K562 (cell line): ENCODE data around the gene NDUFAF8. TPM values are rescaled to one million over a fixed set of nuclear protein-coding genes. Genes with fewer than 3 reads are reported as not detected.

Source experiments
- ATAC-seq: fragments of 200-7000 bp; cut with Tn5 transposase; 3 replicates; pipeline ENCODE4 v1.9.1; 2020; ENCODE audit warnings: moderate library complexity
- BruUV-seq: library from RNA; stranded (reverse); fragments of 400-500 nt; replicated peaks from 2 replicates; lab custom pipeline; 2021; lab: Mats Ljungman, UMichigan
- CTCF ChIA-PET: fragments of 300-600 bp; formaldehyde crosslinking; extraction: SDS; loops from one replicate; lab custom pipeline; 2021; ENCODE audit warnings: low intra/inter-chr PET ratio; lab: Yijun Ruan, JAX
- POLR2A ChIA-PET: fragments of 300-600, 350-650 bp; sonication (Branson Sonifier 250); formaldehyde crosslinking; extraction: SDS; loops from one replicate; lab custom pipeline; 2021; ENCODE audit warnings: antibody characterized with exemption, inconsistent platforms; lab: Yijun Ruan, JAX
- DNase-seq, 4 experiments: peaks; one replicate each; pipeline versions ENCODE4 v3.0.0 to v3.0.0-alpha.2; 2011 to 2018; ENCODE audit warnings: low spot score in 3 of 4, mixed read lengths in 3 of 4; ENCODE audit errors: extremely low read depth in 1 of 4
- FAIRE-seq: peaks from 2 replicates; lab custom pipeline; 2011; peaks lifted over from hg19 to GRCh38; lab: Jason Lieb, UNC
- H2AFZ ChIP-seq: 2 replicates; pipeline ENCODE4 v1.6.0; 2011; ENCODE audit warnings: low read depth, low read length, control low read depth, inconsistent platforms
- H3K27ac ChIP-seq: fragments of 200-600 bp; 3 replicates; pipeline ENCODE4 v1.8.0; 2011; ENCODE audit warnings: low read depth, mild to moderate bottlenecking, control low read depth, inconsistent platforms, low read length, moderate library complexity, mixed read lengths; ENCODE audit errors: extremely low read depth
- H3K27me3 ChIP-seq, 2 experiments: fragments of 300-600 bp in 1 of 2; 2 replicates in 1 of 2; 3 replicates in 1 of 2; pipeline versions ENCODE4 v1.6.0 to v1.8.0; 2011; ENCODE audit warnings: inconsistent platforms in 2 of 2, low read length in 2 of 2, mild to moderate bottlenecking in 1 of 2, mixed read lengths in 1 of 2, moderate library complexity in 1 of 2; ENCODE audit not compliant: control insufficient read depth in 2 of 2, insufficient read depth in 2 of 2
- H3K36me3 ChIP-seq: fragments of 300-600 bp; 3 replicates; pipeline ENCODE4 v1.8.0; 2011; ENCODE audit warnings: mild to moderate bottlenecking, low read length, inconsistent platforms; ENCODE audit not compliant: control insufficient read depth, insufficient read depth
- H3K4me1 ChIP-seq, 2 experiments: fragments of 200-600 bp in 1 of 2; replicated peaks in 1 of 2; 2 replicates in 1 of 2; 3 replicates in 1 of 2; pipeline versions ENCODE4 v1.5.1 to v1.8.0; 2011; ENCODE audit warnings: inconsistent platforms in 2 of 2, low read length in 2 of 2, mild to moderate bottlenecking in 1 of 2, mixed read lengths in 1 of 2, moderate library complexity in 1 of 2; ENCODE audit not compliant: control insufficient read depth in 2 of 2, insufficient read depth in 2 of 2
- H3K4me2 ChIP-seq: 2 replicates; pipeline ENCODE4 v1.6.1; 2011; ENCODE audit warnings: low read length, control low read depth, inconsistent platforms, mixed read lengths; ENCODE audit not compliant: insufficient read depth
- H3K4me3 ChIP-seq: fragments of 200-600 bp; sonication (generic), shearing (Covaris generic); 2 replicates; pipeline ENCODE4 v1.5.1; 2016; ENCODE audit warnings: control low read depth, inconsistent platforms
- H3K79me2 ChIP-seq: fragments of 200-600 bp; 3 replicates; pipeline ENCODE4 v1.8.0; 2011; ENCODE audit warnings: low read length, inconsistent platforms; ENCODE audit not compliant: control insufficient read depth, insufficient read depth
- H3K9ac ChIP-seq, 2 experiments: 2 replicates each; pipeline versions ENCODE4 v1.6.0 to v1.6.1; 2011; ENCODE audit warnings: low read depth in 2 of 2, low read length in 2 of 2, control low read depth in 1 of 2, inconsistent platforms in 1 of 2, mild to moderate bottlenecking in 1 of 2, mixed read lengths in 1 of 2; ENCODE audit not compliant: insufficient read depth in 1 of 2
- H3K9me1 ChIP-seq: one replicate; pipeline ENCODE4 v1.6.0; 2011; ENCODE audit warnings: inconsistent platforms, mild to moderate bottlenecking, low read length, moderate library complexity; ENCODE audit not compliant: control insufficient read depth, insufficient read depth
- H3K9me3 ChIP-seq: replicated peaks from 2 replicates; pipeline ENCODE4 v1.5.1; 2011; ENCODE audit warnings: low read depth, low read length, inconsistent platforms; ENCODE audit not compliant: control insufficient read depth, insufficient read depth
- H4K20me1 ChIP-seq: replicated peaks from 2 replicates; pipeline ENCODE4 v1.6.1; 2011; ENCODE audit warnings: low read length, inconsistent platforms, mixed read lengths; ENCODE audit not compliant: control insufficient read depth, insufficient read depth
- FOXJ2 ChIP-seq: fragments of 200-800 bp; sonication (Bioruptor generic); IDR thresholded peaks from 2 replicates; pipeline ENCODE4 v1.6.1; 2016; ENCODE audit warnings: missing genetic modification characterization, missing compliant biosample characterization
- FOXK2 ChIP-seq, 2 experiments: fragments of 450-650 bp; IDR thresholded peaks in 1 of 2; conservative IDR thresholded peaks in 1 of 2; 2 replicates each; pipeline ENCODE4 v1.6.1; 2016; ENCODE audit warnings: low read depth in 2 of 2, mild to moderate bottlenecking in 1 of 2
- GTF2F1 ChIP-seq: IDR thresholded peaks from 2 replicates; pipeline ENCODE4 v1.6.1; 2011; ENCODE audit warnings: low read depth, low read length, improper control_type of control experiment
- IRF2 ChIP-seq: sonication (generic); formaldehyde crosslinking; IDR thresholded peaks from 2 replicates; pipeline ENCODE4 v1.8.1; 2022; ENCODE audit warnings: mild to moderate bottlenecking, missing genetic modification reagents
- MBD2 ChIP-seq: sonication (generic); IDR thresholded peaks from 2 replicates; pipeline ENCODE4 v1.6.1; 2016; ENCODE audit warnings: low read depth, borderline replicate concordance
- PBX2 ChIP-seq, 2 experiments: IDR thresholded peaks in 1 of 2; conservative IDR thresholded peaks in 1 of 2; 2 replicates each; pipeline ENCODE4 v1.6.1; 2016; ENCODE audit warnings: low read depth in 2 of 2, mild to moderate bottlenecking in 1 of 2, missing compliant biosample characterization in 1 of 2, missing genetic modification characterization in 1 of 2, moderate library complexity in 1 of 2
- POLR2G ChIP-seq: fragments of 200-400 bp; formaldehyde crosslinking; IDR thresholded peaks from 2 replicates; pipeline ENCODE4 v1.6.1; 2017; ENCODE audit warnings: low read depth, mild to moderate bottlenecking, antibody characterized with exemption, low read length, moderate library complexity
- SNAPC5 ChIP-seq: fragments of 250-450 bp; sonication (Bioruptor Pico); IDR thresholded peaks from 2 replicates; pipeline ENCODE4 v1.8.0; 2021; ENCODE audit warnings: moderate library complexity, mild to moderate bottlenecking, inconsistent platforms
- SRSF1 ChIP-seq: fragments of 200-400 bp; formaldehyde crosslinking; IDR thresholded peaks from 2 replicates; pipeline ENCODE4 v1.6.1; 2017; ENCODE audit warnings: mild to moderate bottlenecking, low read depth, low read length, moderate library complexity
- SUPT5H ChIP-seq: fragments of 450-650 bp; IDR thresholded peaks from 2 replicates; pipeline ENCODE4 v1.6.1; 2016
- ZBTB49 ChIP-seq: sonication (generic); formaldehyde crosslinking; IDR thresholded peaks from 2 replicates; pipeline ENCODE4 v1.8.0; 2022; ENCODE audit warnings: missing genetic modification reagents, mild to moderate bottlenecking, borderline replicate concordance
- ZNF124 ChIP-seq: sonication (generic); formaldehyde crosslinking; IDR thresholded peaks from 2 replicates; pipeline ENCODE4 v1.8.1; 2022; ENCODE audit warnings: missing genetic modification reagents
- ZNF143 ChIP-seq: sonication (generic); formaldehyde crosslinking; IDR thresholded peaks from 2 replicates; pipeline ENCODE4 v1.9.0; 2022; ENCODE audit warnings: mild to moderate bottlenecking, missing genetic modification reagents
- ZNF324 ChIP-seq: fragments of 250-450 bp; sonication (Bioruptor Pico); IDR thresholded peaks from 2 replicates; pipeline ENCODE4 v1.4.0; 2020; ENCODE audit warnings: mild to moderate bottlenecking
- WGBS: fragments of 100-300 bp; shearing (Covaris generic); methylation state at CpG from one replicate; pipeline ENCODE4 v1.1.6; 2016; ENCODE audit warnings: low coverage, mixed read lengths; ENCODE audit not compliant: insufficient coverage; ENCODE audit errors: missing lambda C conversion rate; 5-methylcytosine and 5-hydroxymethylcytosine counted together
- in situ Hi-C: fragments of 300-500 bp; cut with MboI; formaldehyde crosslinking; loops from 4 replicates; pipeline ENCODE4 v1.15.0; 2018; ENCODE audit warnings: inconsistent platforms, mixed read lengths
- intact Hi-C: fragments of 100-400 bp; cut with micrococcal nuclease; formaldehyde crosslinking; loops from 2 replicates; pipeline ENCODE4 v1.14.2; 2022
- polyA plus RNA-seq, 8 experiments: library from polyadenylated mRNA; depleted of rRNA in 4 of 8; stranded (reverse) in 5 of 8; unstranded in 3 of 8; fragments of >200 nt; fragmentation: Nextera tagmentation in 2 of 8; fragmentation: Illumina TruSeq in 1 of 8; extraction: Ambion mirVana in 2 of 8; extraction: Trizol in 1 of 8; gene quantifications; 2 replicates each; pipeline versions ENCODE4 v1.2.1 to v1.2.3, GENCODE V29; 2011 to 2014; ENCODE audit warnings: inconsistent platforms in 1 of 8, missing spikeins in 1 of 8
- total RNA-seq, 7 experiments: library from RNA; depleted of rRNA in 6 of 7; stranded (reverse); fragments of >200 nt in 6 of 7; fragmentation: Illumina TruSeq in 2 of 7; extraction: Trizol in 2 of 7; gene quantifications; 2 replicates each; pipeline versions ENCODE4 v1.2.1 to v1.2.3, GENCODE V29; 2011 to 2021; ENCODE audit warnings: low replicate concordance in 1 of 7

NDUFAF8 gene
- total and polyA plus RNA-seq, 9 of the 15 experiments (the other 6 are each of a cell fraction or from before 2014, with no cell fraction given), result 13.5 to 144 (median 90.0) TPM

- intact Hi-C loops (no loop called here), in situ Hi-C loops (no loop called here)
- Histone ChIP-seq H3K4me1 (peaks cover 2 to 19% of the 10 kb centered on the region in 2 experiments; a peak in 3 of 5 replicates), H3K36me3 (peaks cover 71% of the 10 kb centered on the region; the same call in 2 of the 3 replicates), H3K9me1 (no peaks in the 10 kb centered on the region), H3K9me3 (no peaks in the 10 kb centered on the region), H4K20me1 (no peaks in the 10 kb centered on the region), H3K27ac (no peak overlapping the region), H3K9ac (peak overlapping the region in 1 of 2 experiments; percentile 39; a peak in 1 of 4 replicates), H3K79me2 (no peaks in the 10 kb centered on the region), H2AFZ (no peak overlapping the region), H3K4me3 (no peak overlapping the region), H3K27me3 (no peaks in the 10 kb centered on the region), H3K4me2 (no peak overlapping the region)
- 88% methylated on average over 12 of the region's 18 CpGs for WGBS
- no peak for DNase-seq
- no peak for ATAC-seq
- POLR2A ChIA-PET, result interaction anchor here (0.6 kb wide), 1 partner anchor 170 kb away, joined by 6 read pairs; no protein-coding TSS in a partner anchor
- CTCF ChIA-PET, result no interaction called here
- no peak for FAIRE-seq
- BruUV-seq, result no TSS peak
- no peak for TF ChIP-seq FOXJ2 (tag)
- TF ChIP-seq ZNF324 (CRISPR knock-in tag), result no peak
- no peak for TF ChIP-seq GTF2F1
- no peak for TF ChIP-seq IRF2 (CRISPR knock-in tag)
- TF ChIP-seq FOXK2 (conservative IDR thresholded peaks at IDR 0.05 in 1 of 2, IDR thresholded peaks at IDR 0.05 in 1 of 2; ENCODE audit: low read depth in 2 of 2), result no peak
- TF ChIP-seq SNAPC5, result no peak
- TF ChIP-seq SUPT5H, result no peak
- no peak for TF ChIP-seq PBX2 (CRISPR knock-in tag; IDR thresholded peaks at IDR 0.05; ENCODE audit: low read depth)
- TF ChIP-seq PBX2 (tag; conservative IDR thresholded peaks at IDR 0.05; ENCODE audit: low read depth), result no peak
- no peak for TF ChIP-seq ZNF143 (CRISPR knock-in tag)
- TF ChIP-seq ZNF124 (CRISPR knock-in tag), result no peak
- TF ChIP-seq ZBTB49 (CRISPR knock-in tag), result no peak
- no peak for TF ChIP-seq POLR2G
- TF ChIP-seq MBD2, result no peak
- no peak for TF ChIP-seq SRSF1
Measured at GRCh38 chr17:81270279-81270678, 31.2 kb downstream of the NDUFAF8 start.
